Activated T-cell treated with anti-CD3 and anti-CD28 coated beads for 24 hours (primary cell): ENCODE data around the gene FBXO31.

ENCODE experiments used
- DNase-seq: peaks from one replicate; pipeline ENCODE4 v3.0.0-alpha.2; 2020; ENCODE audit warnings: low read depth

The FBXO31 gene

DNA sequence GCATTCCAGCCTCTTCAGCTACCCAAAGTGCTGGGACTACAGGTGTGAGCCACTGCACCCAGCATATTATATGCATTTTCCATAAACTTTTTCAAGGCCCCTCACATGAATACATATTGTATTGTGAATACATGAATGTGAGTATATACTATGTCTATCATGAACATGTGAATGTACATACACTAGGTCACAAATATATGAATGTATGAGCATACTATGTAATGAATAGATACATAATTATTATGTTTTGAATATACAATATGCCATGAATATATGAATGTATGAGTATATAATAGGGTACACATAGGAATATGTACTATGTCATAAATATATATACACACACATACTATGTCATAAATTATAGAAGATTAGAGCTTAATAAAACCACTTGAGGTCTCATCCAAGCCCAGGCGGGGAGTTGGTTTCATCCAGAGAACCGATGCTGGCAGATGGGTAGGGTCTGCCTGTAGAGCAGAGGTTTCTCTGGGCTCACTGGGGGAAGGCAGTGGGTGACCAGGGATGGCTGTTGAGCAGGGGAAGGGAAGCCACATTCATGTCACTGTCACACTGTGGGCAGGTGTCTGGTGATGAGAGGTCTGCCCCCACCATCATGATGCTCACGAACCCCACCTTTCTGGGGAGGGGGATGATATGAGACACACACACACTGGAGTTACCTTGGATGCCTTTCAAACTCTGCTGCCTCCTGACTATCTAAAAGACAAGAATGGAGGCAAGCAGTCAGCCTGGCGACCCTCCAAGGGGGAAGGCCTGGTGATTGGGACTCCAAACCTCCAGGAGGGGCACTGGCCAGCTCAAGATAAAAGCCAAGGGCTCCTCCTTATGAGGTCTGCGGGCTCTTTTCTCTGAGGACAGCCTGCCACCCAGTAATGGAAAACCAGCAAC is 73.7 kb downstream of the FBXO31 start:
- DNase-seq, result no peak

DNA sequence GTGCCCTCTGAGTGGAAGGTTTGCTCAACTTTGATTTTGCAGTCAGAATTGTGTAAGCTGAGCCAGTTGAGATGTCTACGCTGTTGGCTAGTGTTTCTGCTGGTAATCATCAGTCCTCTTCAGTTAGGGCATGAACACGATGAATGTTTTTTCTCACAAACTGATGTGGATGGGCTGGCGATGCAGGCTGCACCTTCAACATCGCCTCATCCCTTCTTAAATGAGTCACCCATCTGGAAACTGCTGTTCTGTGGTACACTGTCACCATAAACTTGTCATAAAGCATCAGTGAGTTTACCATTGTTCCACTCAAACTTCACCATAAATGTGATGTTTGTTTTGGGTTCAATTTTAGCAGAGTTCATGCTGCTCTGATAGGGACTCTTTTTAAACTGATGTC is 74.8 kb downstream of the FBXO31 start:
- no peak for DNase-seq

DNA sequence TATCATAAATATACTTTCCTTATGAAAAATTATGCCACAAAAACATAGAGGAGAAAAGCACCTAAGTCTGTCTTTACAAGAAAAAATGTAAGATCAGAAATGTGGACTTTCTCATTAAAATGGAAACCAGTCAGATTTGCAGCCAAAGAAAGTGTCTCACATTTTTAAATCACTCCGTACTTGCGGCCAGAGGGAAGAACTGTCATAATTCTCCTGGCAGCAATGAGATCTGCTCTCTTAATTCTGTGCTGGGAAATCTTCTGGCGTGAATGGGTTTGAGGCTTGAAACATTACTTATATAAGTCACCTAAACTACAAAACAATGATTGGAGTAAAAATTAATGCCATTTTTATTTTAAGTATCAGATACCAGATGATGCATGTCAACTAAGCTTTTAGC is 77.1 kb downstream of the FBXO31 start:
- no peak for DNase-seq

DNA sequence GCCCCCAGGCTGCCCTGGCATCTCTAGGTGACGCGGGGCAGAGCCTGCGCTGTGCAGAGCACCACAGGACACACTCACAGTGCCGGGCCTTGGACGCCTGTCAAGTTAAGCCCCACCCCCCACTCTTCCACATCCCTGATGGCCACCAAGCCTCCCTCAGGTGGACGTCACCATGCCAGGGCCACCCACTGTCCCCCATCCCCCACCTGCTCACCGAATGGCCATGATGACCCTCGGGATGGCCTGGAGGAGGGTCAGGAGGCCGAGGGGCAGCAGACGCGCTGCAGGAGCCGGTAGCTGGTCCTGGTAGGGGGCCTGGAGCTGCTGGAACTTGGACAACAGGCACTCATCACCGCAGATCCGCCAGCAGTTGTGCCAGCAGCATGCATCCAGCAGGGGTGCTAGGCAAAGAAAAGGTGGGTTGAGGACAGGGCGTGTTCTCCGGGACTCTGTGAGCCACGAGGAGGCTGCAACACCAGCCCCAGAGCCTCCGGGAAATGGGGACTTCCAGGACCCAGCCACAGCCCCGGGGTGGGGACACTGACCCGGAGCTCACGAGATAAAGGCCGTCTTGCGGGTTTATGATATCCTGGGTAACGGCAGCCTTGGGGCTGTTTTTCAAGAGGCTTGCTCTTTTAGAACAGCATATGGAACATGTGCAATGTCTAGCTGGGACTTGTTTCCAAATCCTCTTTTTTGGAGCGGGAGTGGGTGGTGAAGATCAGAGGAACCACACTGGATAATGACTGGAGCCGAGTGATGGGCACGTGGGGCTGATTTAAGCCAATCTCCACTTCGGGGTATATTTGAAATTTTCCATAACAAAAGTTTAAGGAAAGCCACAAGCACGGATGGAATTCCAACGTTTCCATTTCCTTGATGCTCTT is 77.8 kb downstream of the FBXO31 start:
- no peak for DNase-seq

DNA sequence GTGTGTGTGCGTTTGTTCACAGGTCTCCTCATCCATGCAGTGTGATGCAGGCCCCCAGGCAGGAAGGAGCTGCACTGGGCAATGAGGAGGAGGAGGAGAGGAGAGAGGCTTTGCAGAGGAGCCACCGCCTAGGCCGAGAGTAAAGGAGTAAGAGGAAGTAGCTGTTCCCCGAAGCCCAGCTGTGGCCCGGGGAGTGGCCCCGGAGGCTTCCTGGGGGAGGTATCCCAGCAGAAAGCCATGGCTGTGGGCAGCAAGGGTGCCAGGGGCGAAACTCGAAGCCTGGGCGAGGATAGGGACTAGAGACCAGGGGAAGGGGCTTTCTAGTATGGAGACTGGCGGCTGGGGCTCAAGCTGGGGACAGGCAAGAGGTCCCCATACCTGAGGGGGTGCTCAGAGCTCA is 78.6 kb downstream of the FBXO31 start:
- no peak for DNase-seq

DNA sequence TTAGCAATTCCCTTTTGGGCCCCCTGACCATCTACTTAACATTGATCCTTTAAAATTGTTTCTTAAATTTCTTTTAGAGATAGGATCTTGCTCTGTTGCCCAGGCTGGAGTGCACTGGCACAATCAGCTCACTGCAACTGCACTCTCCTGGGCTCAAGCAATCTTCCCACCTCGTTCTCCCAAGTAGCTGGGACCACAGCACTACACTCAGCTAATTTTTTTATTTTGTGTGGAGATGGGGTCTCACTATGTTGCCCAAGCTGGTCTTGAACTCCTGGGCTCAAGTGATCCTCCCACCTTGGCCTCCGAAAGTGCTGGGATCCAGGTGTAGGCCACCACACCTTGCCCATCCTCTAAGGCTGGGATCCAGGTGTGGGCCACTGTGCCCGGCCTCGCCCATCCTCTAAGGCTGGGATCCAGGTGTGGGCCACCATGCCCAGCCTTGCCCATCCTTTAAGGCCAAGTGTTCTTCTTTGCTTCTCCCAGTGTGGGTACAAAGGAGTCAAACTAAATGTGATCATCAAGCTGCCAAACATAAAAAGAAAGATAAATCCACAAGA is 79.5 kb downstream of the FBXO31 start:
- no peak for DNase-seq

DNA sequence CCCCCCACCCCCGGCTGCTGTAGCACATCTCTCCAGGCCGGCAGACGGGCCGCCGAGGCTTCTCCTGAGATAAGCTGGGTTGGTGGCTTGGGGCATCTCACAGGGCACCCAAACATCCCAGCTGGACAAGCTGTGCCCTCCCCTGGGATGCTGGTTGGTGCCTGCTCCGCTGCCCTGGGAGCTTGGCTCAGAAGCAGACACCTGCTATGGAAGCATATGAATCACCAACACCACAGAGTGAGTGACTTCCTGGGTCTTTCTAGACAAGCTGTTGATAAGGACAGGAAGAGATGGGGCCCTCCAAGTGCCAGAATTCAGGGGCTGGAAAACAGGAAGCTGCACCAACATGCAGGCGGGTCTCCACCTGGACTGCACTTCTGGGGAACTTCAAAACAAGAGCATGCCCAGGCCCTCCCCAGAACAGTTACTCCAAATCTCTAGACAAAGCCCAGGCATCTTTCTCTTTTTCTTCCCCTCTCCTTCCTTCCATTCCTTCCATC is 80.1 kb downstream of the FBXO31 start:
- DNase-seq, result no peak

DNA sequence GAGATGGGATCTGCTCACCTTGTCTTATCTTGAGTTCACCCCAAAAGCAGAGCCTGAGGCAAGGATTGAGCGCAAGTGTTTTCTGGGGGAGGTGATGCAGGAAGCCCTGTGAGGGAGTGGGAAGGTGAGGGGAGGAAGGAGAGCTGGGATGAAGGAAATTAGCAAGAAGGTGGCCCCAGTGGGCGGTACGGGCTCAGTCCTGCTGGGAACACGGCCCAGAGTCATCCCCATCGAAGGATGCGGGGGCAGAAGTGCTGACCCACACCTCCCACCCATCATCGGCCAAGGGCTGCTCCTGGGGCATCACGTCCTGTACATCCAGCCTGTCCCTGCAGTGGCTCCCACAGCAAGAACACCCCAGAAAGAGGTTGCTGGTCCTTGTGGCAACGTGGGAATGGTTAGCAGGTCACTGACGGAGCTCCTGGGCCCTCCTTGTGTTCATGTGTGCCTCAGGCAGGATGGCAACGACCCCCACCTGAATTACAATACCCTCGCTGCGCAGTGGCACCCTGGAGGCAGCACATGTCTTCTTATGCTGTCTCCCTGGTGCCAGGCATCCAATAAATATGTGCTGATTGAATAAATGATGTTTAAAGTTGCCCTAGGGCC is 84.6 kb downstream of the FBXO31 start:
- DNase-seq, result no peak

DNA sequence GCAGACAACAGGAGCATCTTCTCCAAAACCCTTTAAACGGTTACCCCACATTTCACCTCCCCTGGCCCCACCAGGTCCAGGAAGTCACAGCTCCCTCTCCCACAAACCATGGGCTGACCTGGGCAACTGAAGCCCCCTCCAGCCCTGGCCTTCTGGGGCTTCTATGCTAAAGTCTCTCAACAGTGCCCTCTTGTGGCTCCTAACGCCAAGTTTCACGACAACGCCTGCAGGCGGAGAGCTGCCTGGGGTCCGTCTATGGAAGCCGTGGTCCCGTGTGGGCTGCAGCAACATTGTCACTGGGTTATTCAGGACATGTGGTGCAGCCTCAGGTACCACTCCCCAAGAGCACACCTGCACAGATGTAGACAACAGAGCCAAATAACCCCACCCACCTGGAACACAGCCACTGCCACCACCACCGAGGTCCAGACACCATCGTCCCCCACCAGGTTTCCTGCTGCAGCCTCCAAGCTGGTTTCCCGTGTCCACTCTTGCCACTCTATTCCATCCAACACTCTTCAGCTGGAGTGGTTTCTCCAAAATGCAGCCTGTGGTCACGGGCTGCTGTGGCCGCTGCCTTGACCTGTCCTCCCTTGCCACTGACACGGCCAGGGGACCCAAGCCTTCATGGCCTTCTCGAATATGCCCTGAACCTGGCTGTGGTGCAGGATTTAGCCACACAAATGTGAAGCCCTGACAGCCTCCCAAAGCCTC is 85.5 kb downstream of the FBXO31 start:
- DNase-seq, result peak; percentile 19

DNA sequence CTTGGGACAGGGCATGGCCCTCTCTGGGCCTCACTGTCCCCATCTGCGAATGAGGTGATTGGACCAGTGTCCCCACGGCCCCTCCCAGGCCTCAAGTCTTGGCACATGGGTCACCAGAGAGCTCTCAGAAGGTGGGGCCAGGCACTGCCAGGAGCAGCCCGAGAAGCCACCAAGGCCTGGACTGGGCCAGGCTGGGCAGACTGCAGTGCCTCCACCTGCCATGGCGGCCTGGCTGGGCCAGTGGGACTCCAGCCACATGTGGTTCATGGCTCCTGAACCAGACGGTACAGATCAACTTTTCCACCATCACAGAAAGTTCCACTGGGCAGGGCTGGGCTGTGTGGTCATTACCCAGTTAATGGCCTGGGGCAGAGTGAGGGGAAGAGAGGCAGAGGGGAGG is 86.2 kb downstream of the FBXO31 start:
- DNase-seq, result no peak

DNA sequence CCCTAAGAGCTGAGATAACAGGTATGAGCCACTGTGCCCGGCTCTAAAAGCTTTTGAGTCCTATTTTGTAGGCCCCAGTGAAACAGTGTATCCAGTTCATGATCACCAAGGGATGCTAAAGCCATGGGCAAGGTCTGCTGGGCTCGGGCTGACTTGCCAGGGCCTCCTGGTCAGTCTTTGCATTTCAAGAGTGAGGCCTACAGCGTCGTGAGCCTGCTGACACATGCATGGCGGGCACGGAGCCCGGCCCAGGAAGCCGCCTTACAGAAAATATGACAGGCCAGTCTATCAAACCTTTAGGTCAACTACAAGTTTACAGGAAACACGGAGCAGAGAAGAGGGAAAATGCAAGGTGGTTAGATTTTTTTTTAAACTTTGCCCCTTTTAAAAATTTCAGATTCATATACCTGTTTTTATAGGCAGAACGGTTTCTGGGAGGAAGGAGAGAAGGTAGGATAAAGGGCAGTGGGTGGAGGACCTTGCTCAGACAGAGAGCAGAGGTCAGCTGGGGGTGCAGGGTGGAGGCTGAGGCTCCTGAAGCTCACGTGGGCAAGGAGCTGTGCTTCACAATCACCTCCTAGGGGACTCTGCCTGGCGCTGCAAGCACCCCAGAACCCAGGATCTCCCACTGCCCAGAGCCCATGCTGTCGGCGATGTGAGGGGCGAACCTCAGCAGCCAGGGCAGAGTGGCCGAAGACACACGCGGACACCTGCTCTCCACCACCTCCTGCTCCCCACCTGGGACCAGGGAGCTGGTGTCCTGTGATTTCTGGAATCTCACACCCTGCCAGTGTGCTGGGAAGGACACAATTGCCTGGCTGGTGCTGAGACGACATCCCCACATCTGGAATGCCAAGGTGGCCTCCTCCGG is 87.7 kb downstream of the FBXO31 start:
- no peak for DNase-seq

DNA sequence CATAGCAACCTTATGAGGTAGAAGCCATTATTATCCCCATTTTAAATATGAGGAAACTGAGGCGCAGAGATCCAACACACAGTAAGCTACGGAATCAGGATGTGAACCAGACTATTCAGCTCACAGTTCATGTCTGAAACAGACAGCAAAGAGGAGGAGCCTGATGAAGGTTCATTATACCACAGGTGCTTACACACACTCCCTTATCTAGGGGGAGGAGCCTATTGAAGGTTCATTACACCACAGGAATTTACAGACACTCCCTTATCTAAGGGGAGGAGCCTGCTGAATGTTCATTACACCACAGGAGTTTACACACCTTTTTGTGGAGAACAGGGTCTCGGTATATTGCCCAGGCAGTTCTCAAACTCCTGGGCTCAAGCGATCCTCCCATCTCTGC is 88.3 kb downstream of the FBXO31 start:
- DNase-seq, result no peak

DNA sequence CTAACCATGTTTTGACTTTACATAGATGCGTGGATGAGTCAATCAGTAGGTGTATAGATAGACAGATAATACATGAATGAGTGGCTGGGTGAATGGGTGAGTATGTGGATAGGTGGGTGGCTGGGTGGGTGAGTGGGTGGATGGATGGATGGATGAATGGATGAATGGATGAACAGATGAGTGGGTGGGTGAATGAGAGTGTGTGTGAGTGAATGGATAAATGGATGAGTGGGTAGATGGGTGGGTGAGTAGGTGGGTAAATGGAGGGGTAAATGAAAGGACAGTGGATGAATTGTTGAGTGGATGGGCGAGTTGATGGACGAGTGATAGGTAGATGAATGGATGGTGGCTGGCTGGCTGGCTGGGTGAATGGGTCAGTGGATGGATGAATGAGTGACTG is 89.6 kb downstream of the FBXO31 start:
- DNase-seq, result no peak

DNA sequence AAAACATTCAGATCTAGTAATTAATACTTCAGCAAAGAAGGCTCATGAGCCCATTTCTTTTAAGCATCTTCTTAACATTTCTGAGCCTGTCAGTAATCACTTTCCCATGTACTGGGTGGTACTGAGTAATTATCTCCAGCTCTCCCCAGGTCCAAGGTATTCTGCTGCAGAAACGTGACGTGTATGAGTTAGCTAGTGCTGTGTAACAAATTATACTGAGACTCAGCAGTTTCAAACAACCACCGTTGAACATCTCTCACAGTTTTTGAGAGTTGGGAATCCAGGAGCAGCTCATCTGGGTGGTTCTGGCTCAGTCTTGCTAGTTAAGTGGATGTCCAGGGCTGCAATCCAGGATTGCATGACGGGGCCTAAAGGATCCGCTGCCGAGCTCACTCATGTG is 91.6 kb downstream of the FBXO31 start:
- no peak for DNase-seq

DNA sequence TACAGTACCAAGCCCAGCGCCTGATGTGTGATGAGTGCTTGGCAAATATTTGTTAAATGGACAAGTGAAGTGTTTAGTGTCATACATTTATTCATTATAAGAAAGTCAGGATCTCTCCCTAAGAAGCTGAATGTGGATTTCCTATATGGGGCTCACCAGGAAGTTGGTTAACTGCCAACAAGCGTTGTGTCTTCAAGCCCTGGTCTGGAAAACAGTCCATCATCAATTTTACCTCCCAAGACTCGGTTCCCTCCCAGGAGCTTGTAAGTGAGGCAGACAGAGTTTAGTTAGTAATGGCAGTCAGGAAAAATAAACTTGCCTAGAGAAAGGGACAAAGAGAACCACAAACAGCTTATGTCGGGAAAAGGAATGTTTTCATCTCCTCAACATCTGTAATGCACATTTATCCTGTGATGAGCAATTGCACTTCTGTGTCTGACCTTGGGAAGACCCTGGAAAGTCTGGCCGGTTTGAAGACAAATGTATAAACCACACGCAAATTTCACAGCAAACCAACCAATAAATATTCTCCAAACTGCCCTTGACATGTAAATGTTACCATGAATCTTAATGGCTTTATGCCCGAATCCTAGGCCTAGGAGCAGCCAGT is 94.7 kb downstream of the FBXO31 start:
- no peak for DNase-seq

DNA sequence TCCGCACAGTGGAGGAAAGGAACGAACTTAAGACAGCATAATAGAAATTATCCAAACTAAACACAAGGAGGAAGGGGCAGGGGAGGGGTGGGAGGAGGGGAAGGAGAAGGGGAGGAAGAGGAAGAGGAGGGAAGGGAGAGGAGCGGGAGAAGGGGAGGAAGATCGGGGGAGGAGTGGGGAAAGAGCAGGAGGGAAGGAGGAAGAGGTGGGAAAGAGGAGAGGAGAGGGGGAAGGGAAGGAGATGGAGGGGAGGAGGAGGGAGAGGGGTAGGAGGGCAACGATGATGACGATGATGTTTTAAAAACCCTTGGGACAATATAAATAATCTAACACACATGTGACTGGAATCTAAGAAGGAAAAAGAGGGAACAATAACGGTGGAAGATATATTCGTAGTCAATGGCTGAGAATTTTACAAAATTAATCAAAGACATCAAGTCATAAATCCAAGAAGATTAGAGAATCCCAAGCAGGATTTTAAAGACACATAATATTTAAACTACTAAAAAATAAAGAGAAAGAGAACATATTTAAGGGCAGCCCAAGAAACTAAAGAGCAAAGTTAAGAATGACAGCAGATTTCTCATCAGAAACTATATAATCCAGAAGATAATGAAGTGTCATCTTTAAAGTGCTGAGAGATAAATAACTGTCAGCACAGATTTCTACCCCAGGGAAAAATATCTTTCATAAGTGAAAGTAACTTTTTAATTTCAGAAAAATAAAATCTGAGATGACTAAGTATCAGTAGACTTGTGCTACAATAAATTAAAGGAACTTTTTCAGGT is 96.5 kb downstream of the FBXO31 start:
- no peak for DNase-seq

DNA sequence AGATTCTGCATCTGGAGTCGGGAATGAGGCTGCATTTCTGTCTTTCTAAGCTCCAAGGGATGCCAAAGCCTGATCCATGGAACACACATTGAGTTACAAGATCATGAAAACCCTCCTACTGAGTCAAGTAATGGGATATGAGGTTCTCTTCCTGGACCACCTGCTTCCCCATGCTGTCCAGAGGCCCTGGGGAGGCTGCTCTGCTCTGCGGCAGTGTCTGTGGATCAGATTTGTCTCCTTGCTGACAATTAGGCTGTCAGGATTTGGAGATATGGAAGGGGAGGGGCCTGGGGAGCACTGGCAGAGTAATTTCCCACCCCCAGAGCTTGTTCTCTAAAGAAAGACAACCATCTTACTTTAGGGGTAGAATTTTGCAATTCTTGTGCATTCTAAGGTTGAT is 99.4 kb downstream of the FBXO31 start:
- DNase-seq, result no peak

DNA sequence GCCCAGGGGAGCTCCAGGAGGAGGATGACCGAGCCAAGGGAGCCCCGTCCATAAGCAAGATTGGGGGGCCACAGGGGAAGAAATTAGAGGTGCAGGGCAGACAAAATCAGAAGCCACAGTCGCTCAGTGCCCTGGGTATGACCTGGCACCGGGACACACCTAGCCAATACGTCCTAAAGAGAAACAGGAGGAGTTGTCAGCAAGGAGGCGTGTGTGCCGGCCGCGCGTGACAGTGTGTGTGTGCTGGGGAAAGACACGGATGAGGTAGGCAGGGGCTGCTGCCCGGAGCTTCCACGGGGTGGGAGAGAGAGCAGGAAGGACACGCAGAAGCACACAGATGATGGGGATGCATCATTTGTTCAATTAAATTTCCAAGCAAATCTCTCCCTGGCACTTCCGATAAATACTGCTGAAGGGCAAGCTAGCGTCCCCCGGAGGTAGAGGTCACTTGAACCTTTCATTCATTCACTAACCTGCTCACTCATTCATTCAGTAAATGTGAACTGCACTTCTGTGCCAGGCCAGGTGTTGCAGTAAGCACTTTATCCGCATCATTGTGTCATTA is 104.4 kb downstream of the FBXO31 start:
- no peak for DNase-seq
